ENCODE measurements around the gene PTPRN2.

DNA sequence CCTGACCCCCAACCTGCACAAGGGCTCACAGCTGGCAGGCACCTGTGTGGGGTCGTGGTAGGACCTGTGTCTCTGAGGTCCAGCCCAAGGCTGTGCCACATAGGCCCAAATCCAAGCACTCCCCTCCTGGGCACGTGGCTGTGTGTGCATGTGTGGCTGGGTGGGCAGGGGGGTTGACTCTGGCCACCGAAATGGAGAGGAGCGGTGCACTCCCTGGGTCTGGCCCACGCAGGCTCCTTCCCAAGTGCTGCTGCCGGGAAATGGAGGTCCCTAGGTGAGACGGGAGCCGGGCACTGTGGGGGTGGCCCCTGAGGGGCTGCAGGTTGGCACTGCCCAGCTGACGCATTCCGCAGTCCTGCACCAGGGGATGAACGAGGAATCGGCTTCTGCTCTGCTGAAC is 722.7 kb downstream of the PTPRN2 start:
- TF ChIP-seq, protein P1, sequence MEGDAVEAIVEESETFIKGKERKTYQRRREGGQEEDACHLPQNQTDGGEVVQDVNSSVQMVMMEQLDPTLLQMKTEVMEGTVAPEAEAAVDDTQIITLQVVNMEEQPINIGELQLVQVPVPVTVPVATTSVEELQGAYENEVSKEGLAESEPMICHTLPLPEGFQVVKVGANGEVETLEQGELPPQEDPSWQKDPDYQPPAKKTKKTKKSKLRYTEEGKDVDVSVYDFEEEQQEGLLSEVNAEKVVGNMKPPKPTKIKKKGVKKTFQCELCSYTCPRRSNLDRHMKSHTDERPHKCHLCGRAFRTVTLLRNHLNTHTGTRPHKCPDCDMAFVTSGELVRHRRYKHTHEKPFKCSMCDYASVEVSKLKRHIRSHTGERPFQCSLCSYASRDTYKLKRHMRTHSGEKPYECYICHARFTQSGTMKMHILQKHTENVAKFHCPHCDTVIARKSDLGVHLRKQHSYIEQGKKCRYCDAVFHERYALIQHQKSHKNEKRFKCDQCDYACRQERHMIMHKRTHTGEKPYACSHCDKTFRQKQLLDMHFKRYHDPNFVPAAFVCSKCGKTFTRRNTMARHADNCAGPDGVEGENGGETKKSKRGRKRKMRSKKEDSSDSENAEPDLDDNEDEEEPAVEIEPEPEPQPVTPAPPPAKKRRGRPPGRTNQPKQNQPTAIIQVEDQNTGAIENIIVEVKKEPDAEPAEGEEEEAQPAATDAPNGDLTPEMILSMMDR (IDR thresholded peaks at IDR 0.05), result no peak
- no peak for TF ChIP-seq POLR2A (IDR thresholded peaks at IDR 0.05)
- no peak for TF ChIP-seq EP300 (IDR thresholded peaks at IDR 0.05)
